Hepatocyte (in vitro differentiated cells): ENCODE data around the gene USP1.

Experiments used
- EZH2phosphoT487 ChIP-seq: fragments of 200-600 bp; sonication (generic); IDR thresholded peaks from one replicate; pipeline ENCODE4 v1.6.1; 2018; ENCODE audit warnings: antibody characterized with exemption, mild to moderate bottlenecking, low read depth, moderate library complexity; ENCODE audit not compliant: unreplicated experiment, severe bottlenecking
- TF ChIP-seq, protein P1 (sequence below): fragments of 200-600 bp; sonication (generic); IDR thresholded peaks from 2 replicates; pipeline ENCODE4 v1.5.1; 2016; ENCODE audit warnings: antibody characterized with exemption, mild to moderate bottlenecking; ENCODE audit not compliant: poor library complexity

GRCh38 chr1:62398377-62398776 is 38.5 kb upstream of the USP1 start:
- TF ChIP-seq, protein P1, sequence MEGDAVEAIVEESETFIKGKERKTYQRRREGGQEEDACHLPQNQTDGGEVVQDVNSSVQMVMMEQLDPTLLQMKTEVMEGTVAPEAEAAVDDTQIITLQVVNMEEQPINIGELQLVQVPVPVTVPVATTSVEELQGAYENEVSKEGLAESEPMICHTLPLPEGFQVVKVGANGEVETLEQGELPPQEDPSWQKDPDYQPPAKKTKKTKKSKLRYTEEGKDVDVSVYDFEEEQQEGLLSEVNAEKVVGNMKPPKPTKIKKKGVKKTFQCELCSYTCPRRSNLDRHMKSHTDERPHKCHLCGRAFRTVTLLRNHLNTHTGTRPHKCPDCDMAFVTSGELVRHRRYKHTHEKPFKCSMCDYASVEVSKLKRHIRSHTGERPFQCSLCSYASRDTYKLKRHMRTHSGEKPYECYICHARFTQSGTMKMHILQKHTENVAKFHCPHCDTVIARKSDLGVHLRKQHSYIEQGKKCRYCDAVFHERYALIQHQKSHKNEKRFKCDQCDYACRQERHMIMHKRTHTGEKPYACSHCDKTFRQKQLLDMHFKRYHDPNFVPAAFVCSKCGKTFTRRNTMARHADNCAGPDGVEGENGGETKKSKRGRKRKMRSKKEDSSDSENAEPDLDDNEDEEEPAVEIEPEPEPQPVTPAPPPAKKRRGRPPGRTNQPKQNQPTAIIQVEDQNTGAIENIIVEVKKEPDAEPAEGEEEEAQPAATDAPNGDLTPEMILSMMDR, result no peak
- TF ChIP-seq EZH2phosphoT487, result no peak
